ENCODE measurements around the gene ZDHHC5. TPM values are rescaled to one million over a fixed set of nuclear protein-coding genes. Genes with fewer than 3 reads are reported as not detected.

Gene ZDHHC5
- total and polyA plus RNA-seq, 2 of the 4 experiments (the other 2 are of a cell fraction), result 19.4 to 45.7 TPM

DNA sequence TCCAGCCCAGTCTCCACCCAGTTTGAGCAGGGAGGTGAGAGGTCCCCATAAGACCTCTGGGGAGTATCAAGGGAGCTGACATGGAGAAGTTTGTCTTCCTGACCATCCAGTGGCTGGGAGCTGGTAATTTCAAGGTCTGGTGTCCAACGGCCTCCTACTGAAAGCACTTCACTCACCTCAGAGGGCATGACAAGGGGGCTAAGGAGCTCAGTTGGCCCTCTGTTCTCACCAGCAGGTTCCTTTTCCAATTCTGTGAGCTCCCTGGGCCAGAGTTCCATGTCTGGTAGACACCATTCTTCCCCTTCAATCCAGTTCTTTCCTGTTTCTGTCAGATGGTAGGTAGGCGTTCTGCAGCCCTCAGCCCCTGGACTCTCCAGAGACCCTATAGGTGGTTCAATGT is 76.4 kb downstream of the ZDHHC5 start:
- TF ChIP-seq CEBPB (IDR thresholded peaks at IDR 0.05; ENCODE audit: low read depth, low read length) (no peak), RFX5 (IDR thresholded peaks at IDR 0.05; ENCODE audit: low read depth, low read length) (no peak), FOS (IDR thresholded peaks at IDR 0.05; ENCODE audit: low read depth, low read length) (no peak), CHD1 (IDR thresholded peaks at IDR 0.05; ENCODE audit: low read depth, low read length) (no peak), RCOR1 (IDR thresholded peaks at IDR 0.05; ENCODE audit: insufficient replicate concordance, low read length) (no peak), SMC3 (IDR thresholded peaks at IDR 0.05; ENCODE audit: low read depth, low read length) (no peak), MAZ (IDR thresholded peaks at IDR 0.05; ENCODE audit: borderline replicate concordance, low read depth, low read length) (no peak), RAD21 (IDR thresholded peaks at IDR 0.05; ENCODE audit: low read length) (no peak), MAFK (IDR thresholded peaks at IDR 0.05; ENCODE audit: low read depth, low read length) (no peak), MXI1 (IDR thresholded peaks at IDR 0.05; ENCODE audit: borderline replicate concordance, low read depth, low read length) (no peak), POLR2A (IDR thresholded peaks at IDR 0.05; ENCODE audit: low read depth, low read length) (no peak), BHLHE40 (IDR thresholded peaks at IDR 0.05; ENCODE audit: low read depth, low read length) (no peak), NFE2L2 (IDR thresholded peaks at IDR 0.05; ENCODE audit: low read depth, low read length) (no peak)
- TF ChIP-seq, protein P1, sequence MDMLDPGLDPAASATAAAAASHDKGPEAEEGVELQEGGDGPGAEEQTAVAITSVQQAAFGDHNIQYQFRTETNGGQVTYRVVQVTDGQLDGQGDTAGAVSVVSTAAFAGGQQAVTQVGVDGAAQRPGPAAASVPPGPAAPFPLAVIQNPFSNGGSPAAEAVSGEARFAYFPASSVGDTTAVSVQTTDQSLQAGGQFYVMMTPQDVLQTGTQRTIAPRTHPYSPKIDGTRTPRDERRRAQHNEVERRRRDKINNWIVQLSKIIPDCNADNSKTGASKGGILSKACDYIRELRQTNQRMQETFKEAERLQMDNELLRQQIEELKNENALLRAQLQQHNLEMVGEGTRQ (IDR thresholded peaks at IDR 0.05; ENCODE audit: low read depth, low read length), result no peak
- TF ChIP-seq, protein P2, sequence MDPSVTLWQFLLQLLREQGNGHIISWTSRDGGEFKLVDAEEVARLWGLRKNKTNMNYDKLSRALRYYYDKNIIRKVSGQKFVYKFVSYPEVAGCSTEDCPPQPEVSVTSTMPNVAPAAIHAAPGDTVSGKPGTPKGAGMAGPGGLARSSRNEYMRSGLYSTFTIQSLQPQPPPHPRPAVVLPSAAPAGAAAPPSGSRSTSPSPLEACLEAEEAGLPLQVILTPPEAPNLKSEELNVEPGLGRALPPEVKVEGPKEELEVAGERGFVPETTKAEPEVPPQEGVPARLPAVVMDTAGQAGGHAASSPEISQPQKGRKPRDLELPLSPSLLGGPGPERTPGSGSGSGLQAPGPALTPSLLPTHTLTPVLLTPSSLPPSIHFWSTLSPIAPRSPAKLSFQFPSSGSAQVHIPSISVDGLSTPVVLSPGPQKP (IDR thresholded peaks at IDR 0.05; ENCODE audit: borderline replicate concordance, low read depth, low read length), result no peak
- TF ChIP-seq, protein P3, sequence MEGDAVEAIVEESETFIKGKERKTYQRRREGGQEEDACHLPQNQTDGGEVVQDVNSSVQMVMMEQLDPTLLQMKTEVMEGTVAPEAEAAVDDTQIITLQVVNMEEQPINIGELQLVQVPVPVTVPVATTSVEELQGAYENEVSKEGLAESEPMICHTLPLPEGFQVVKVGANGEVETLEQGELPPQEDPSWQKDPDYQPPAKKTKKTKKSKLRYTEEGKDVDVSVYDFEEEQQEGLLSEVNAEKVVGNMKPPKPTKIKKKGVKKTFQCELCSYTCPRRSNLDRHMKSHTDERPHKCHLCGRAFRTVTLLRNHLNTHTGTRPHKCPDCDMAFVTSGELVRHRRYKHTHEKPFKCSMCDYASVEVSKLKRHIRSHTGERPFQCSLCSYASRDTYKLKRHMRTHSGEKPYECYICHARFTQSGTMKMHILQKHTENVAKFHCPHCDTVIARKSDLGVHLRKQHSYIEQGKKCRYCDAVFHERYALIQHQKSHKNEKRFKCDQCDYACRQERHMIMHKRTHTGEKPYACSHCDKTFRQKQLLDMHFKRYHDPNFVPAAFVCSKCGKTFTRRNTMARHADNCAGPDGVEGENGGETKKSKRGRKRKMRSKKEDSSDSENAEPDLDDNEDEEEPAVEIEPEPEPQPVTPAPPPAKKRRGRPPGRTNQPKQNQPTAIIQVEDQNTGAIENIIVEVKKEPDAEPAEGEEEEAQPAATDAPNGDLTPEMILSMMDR (conservative IDR thresholded peaks at IDR 0.05; ENCODE audit: low read depth, low read length), result no peak
- Histone ChIP-seq H3K4ac (ENCODE audit: low read depth, low read length) (no peak overlapping the region), H2AK5ac (ENCODE audit: low read depth, low read length) (no peak overlapping the region), H3K9me1 (ENCODE audit: insufficient read depth, low read length) (0 out of 2 replicates have a peak, but pooled peaks cover 3% of the 10 kb centered on the region), H4K5ac (ENCODE audit: low read depth, low read length) (no peak overlapping the region), H3K9ac (ENCODE audit: low read depth, low read length) (no peak overlapping the region), H3K27me3 (ENCODE audit: control insufficient read depth, insufficient read depth, low read length) (no peaks in the 10 kb centered on the region), H3K9me3 (ENCODE audit: control insufficient read depth, insufficient read depth, low read length) (no peaks in the 10 kb centered on the region), H4K91ac (ENCODE audit: insufficient read depth, low read depth, low read length) (no peak overlapping the region), H3K79me1 (ENCODE audit: low read depth in 1 of 2, low read length in 2 of 2) (peaks cover 22 to 38% of the 10 kb centered on the region in 2 experiments), H2BK15ac (ENCODE audit: low read depth, low read length) (no peak overlapping the region), H3K4me3 (ENCODE audit: insufficient read depth, low read depth, low read length) (no peak overlapping the region), H3K36me3 (ENCODE audit: control insufficient read depth, insufficient read depth, low read length) (peaks cover 35% of the 10 kb centered on the region), H3K27ac (ENCODE audit: insufficient read depth, low read length) (no peak overlapping the region), H3K23ac (ENCODE audit: low read depth, low read length) (no peak overlapping the region), H3K56ac (ENCODE audit: extremely low read depth, insufficient read depth, low read length) (no peak overlapping the region), H4K20me1 (ENCODE audit: insufficient read depth, low read length) (no peaks in the 10 kb centered on the region), H2BK120ac (ENCODE audit: low read depth, low read length) (no peak overlapping the region), H4K8ac (ENCODE audit: low read depth in 2 of 2, low read length in 2 of 2) (no peak overlapping the region), H2BK5ac (ENCODE audit: low read depth, low read length, poor library complexity, severe bottlenecking) (no peak overlapping the region), H3K18ac (ENCODE audit: low read depth, low read length) (no peak overlapping the region), H2AK9ac (replicated peaks; ENCODE audit: low read depth, low read length, poor library complexity) (no peak overlapping the region), H2BK20ac (ENCODE audit: low read depth, low read length) (no peak overlapping the region), H2AFZ (replicated peaks; ENCODE audit: low read length, poor library complexity) (no peak overlapping the region), H3K4me1 (ENCODE audit: control insufficient read depth, insufficient read depth, low read length) (peaks cover 2% of the 10 kb centered on the region; the same call in 1 of the 2 replicates), H3K14ac (replicated peaks; ENCODE audit: low read depth, low read length) (no peak overlapping the region), H3K4me2 (ENCODE audit: low read depth, low read length) (no peak overlapping the region)
- no TSS peak for BruUV-seq (replicated peaks)
- CTCF ChIA-PET, result no interaction called here
- POLR2A ChIA-PET (ENCODE audit: unreplicated experiment), result interaction anchor here (0.9 kb wide), 1 partner anchor 17 kb away, joined by 3 read pairs; no protein-coding TSS in a partner anchor
- no peak for ATAC-seq (ENCODE audit: low read depth)
- in situ Hi-C loops (cut with MboI; ENCODE audit: low sequenced_read_pairs), result loop anchor here (10.0 kb wide), 1 partner anchor 770 kb away; no protein-coding TSS in a partner anchor
- WGBS, 2 experiments (ENCODE audit: extremely low coverage in 2 of 2, insufficient read length in 1 of 2), result 100% methylated on average over 1 of the region's 2 CpGs; no CpG with 5 or more reads in 1 of the 2 experiments
- dilution Hi-C loops (cut with HindIII; ENCODE audit: low sequenced_read_pairs, unreplicated experiment), result no loop called here
- no peak for DNase-seq
- intact Hi-C loops (cut with micrococcal nuclease), result loop anchor here (5.0 to 10.0 kb wide), 2 partner anchors 540 to 768 kb away; no protein-coding TSS in a partner anchor
